DOHH2 (cell line): ENCODE results near the gene SEZ6L2.

Source experiments
- CTCF ChIP-seq: fragments of 200-600 bp; sonication (generic); IDR thresholded peaks from one replicate; pipeline ENCODE4 v1.5.1; 2014; ENCODE audit warnings: antibody characterized with exemption, mild to moderate bottlenecking, low read depth, low read length; ENCODE audit not compliant: poor library complexity, severe bottlenecking
- EZH2phosphoT487 ChIP-seq: fragments of 200-600 bp; sonication (generic); IDR thresholded peaks from 2 replicates; pipeline ENCODE4 v1.6.1; 2017; ENCODE audit warnings: borderline replicate concordance, mild to moderate bottlenecking, antibody characterized with exemption, low read length, moderate library complexity, mixed read lengths

DNA sequence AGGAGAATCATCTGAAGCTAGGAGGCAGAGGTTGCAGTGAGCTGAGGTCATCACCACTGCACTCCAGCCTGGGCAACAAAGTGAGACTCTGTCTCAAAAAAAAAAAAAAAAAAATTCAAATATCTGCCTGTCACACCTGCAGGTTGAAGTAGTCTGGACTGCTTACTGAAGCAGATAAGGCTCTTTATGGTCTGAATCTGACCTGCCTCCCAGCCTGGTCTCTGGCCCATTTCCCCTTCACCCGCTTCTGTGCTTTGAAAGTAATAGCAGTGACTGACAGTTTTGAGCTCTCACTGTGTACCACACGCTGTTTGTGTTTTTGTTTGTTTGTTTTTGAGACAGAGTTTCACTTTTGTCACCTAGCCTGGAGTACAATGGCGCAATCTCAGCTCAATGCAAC, 5.8 kb downstream of the SEZ6L2 start:
- TF ChIP-seq CTCF: no peak
- TF ChIP-seq EZH2phosphoT487: no peak
